ENCODE measurements around the gene ESYT1. TPM values are rescaled to one million over a fixed set of nuclear protein-coding genes. Genes with fewer than 3 reads are reported as not detected.

Gene ESYT1
- total and polyA plus RNA-seq, 10 of the 15 experiments (the other 5 are each of a cell fraction or from before 2014, with no cell fraction given) = 47.5 to 120 (median 87.1) TPM

DNA sequence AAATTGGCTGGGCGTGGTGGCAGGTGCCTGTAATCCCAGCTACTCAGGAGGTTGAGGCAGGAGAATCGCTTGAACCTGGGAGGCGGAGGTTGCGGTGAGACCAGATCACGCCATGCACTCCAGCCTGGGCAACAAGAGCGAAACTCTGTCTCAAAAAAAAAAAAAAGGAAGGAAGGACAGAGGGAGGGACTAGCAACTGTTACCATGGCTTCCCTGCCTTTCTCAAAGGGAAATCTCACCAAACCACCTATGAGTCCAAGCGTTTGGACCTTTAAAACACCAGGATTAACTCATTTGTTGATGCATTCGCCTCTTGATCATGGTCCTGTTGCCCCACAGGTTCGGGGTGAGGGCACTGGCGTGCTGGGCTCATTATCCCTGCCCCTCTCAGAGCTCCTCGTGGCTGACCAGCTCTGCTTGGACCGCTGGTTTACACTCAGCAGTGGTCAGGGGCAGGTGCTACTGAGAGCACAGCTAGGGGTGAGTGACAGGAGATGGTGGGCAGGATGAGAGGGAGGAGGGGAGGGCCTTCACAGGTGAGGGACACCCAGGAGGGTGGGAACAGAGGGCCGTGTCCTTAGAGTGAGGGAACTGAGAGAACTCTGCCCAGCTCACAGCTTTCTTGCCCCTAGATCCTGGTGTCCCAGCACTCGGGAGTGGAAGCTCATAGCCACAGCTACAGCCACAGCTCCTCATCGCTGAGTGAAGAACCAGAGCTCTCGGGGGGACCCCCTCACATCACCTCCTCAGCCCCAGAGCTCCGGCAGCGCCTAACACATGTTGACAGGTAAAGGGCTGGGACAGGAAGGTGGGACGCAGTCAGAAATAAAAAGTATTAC, 14.1 kb downstream of the ESYT1 start:
- TF ChIP-seq KLF5 (IDR thresholded peaks at IDR 0.05; ENCODE audit: partially characterized antibody) (no peak), TCF7 (IDR thresholded peaks at IDR 0.05; ENCODE audit: borderline replicate concordance) (no peak), MYB (IDR thresholded peaks at IDR 0.05; ENCODE audit: borderline replicate concordance, low read depth, low read length) (no peak), BCL11A (IDR thresholded peaks at IDR 0.05; ENCODE audit: low read depth, low read length) (no peak), POU2F2 (IDR thresholded peaks at IDR 0.05; ENCODE audit: borderline replicate concordance, low read depth, low read length) (no peak), SIX5 (IDR thresholded peaks at IDR 0.05; ENCODE audit: low read depth, low read length, severe bottlenecking) (no peak), ESRRA (IDR thresholded peaks at IDR 0.05; ENCODE audit: low read length) (no peak), SMC3 (IDR thresholded peaks at IDR 0.05; ENCODE audit: borderline replicate concordance, low read length) (no peak), ZNF207 (IDR thresholded peaks at IDR 0.05; ENCODE audit: borderline replicate concordance) (no peak), CHD2 (IDR thresholded peaks at IDR 0.05; ENCODE audit: borderline replicate concordance, low read depth, low read length) (no peak), POLR2AphosphoS5 (IDR thresholded peaks at IDR 0.05; ENCODE audit: low read length) (no peak), ZNF622 (IDR thresholded peaks at IDR 0.05) (no peak)
- TF ChIP-seq, protein P1, sequence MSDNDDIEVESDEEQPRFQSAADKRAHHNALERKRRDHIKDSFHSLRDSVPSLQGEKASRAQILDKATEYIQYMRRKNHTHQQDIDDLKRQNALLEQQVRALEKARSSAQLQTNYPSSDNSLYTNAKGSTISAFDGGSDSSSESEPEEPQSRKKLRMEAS (IDR thresholded peaks at IDR 0.05; ENCODE audit: low read depth, low read length) = no peak
- Histone ChIP-seq H3K4me1 (ENCODE audit: control insufficient read depth, insufficient read depth, low read length) (no peaks in the 10 kb centered on the region), H3K4me2 (ENCODE audit: control insufficient read depth, insufficient read depth) (no peak overlapping the region), H3K9me3 (replicated peaks; ENCODE audit: control insufficient read depth, insufficient read depth, low read length) (no peaks in the 10 kb centered on the region), H4K20me1 (ENCODE audit: control insufficient read depth, insufficient read depth) (no peaks in the 10 kb centered on the region), H3K4me3 (no peak overlapping the region), H3K27ac (ENCODE audit: control insufficient read depth, insufficient read depth) (no peak overlapping the region), H3K27me3 (replicated peaks in 1 of 2; ENCODE audit: control insufficient read depth in 2 of 2, insufficient read depth in 2 of 2, low read length in 1 of 2) (no peaks in the 10 kb centered on the region), H2AFZ (ENCODE audit: control insufficient read depth, low read depth, low read length) (no peak overlapping the region), H3K9ac (ENCODE audit: control insufficient read depth, insufficient read depth, low read length) (no peak overlapping the region), H3K36me3 (ENCODE audit: control insufficient read depth in 2 of 2, insufficient read depth in 2 of 2, low read length in 1 of 2) (peaks cover 19 to 24% of the 10 kb centered on the region in 2 experiments), H3K79me2 (ENCODE audit: control insufficient read depth, insufficient read depth, low read length) (no peaks in the 10 kb centered on the region)
- 77% methylated on average over 19 of the region's 19 CpGs for WGBS (ENCODE audit: insufficient coverage, insufficient replicate concordance, low lambda C conversion rate, missing lambda C conversion rate)
- FAIRE-seq = no peak
- BruUV-seq (replicated peaks) = no TSS peak
- ChIA-PET RAD21 (ENCODE audit: unreplicated experiment) (no interaction called here), CTCF (interaction anchor here (1.1 to 2.0 kb wide), 3 partner anchors 14 to 50 kb away, joined by 3 to 4 read pairs (median 3); partner anchors contain the start of genes ESYT1 and SMARCC2), SMC1A (ENCODE audit: uncharacterized antibody, unreplicated experiment) (interaction anchor here (0.6 to 1.3 kb wide), 3 partner anchors 12 to 201 kb away, joined by 3 read pairs; no protein-coding TSS in a partner anchor), POLR2A (interaction anchor here (1.0 to 2.2 kb wide), 5 partner anchors 8 to 47 kb away, joined by 3 to 6 read pairs (median 4); partner anchors contain the start of genes ESYT1 and SMARCC2)
- DNase-seq (ENCODE audit: low read depth, low spot score) = no peak
- in situ Hi-C loops (cut with MboI) = no loop called here
- intact Hi-C loops (cut with micrococcal nuclease; ENCODE audit: unreplicated experiment) = no loop called here
- no peak for ATAC-seq
